SU-DHL-6 (cell line): ENCODE measurements around the gene CEP192.

Experiments used
- H2AFZ ChIP-seq: fragments of 200-600 bp; sonication (generic); 2 replicates; pipeline ENCODE4 v1.6.1; 2014; ENCODE audit warnings: low read depth, mild to moderate bottlenecking, moderate library complexity, mixed read lengths, antibody characterized with exemption, low read length; ENCODE audit not compliant: severe bottlenecking
- H3F3A ChIP-seq: fragments of 200-600 bp; shearing (Covaris generic); 2 replicates; pipeline ENCODE4 v1.6.0; 2016; ENCODE audit warnings: antibody characterized with exemption, mild to moderate bottlenecking; ENCODE audit not compliant: insufficient read depth
- H3K27ac ChIP-seq: fragments of 200-600 bp; sonication (generic); 2 replicates; pipeline ENCODE4 v1.5.1; 2016; ENCODE audit warnings: low read depth, mild to moderate bottlenecking, low read length, moderate library complexity, mixed read lengths
- H3K27me3 ChIP-seq: fragments of 200-600 bp; sonication (generic), shearing (Covaris generic); 2 replicates; pipeline ENCODE4 v1.6.0; 2014; ENCODE audit warnings: mild to moderate bottlenecking, low read length
- H3K36me3 ChIP-seq: fragments of 200-600 bp; sonication (generic); 2 replicates; pipeline ENCODE4 v1.6.1; 2014; ENCODE audit warnings: mild to moderate bottlenecking, low read length, mixed read lengths
- H3K4me2 ChIP-seq: fragments of 300-600, 200-600 bp; shearing (Covaris generic), sonication (generic); 2 replicates; pipeline ENCODE4 v1.6.0; 2014; ENCODE audit warnings: low read length, low read depth, mild to moderate bottlenecking; ENCODE audit not compliant: poor library complexity, severe bottlenecking
- H3K4me3 ChIP-seq: fragments of 200-600 bp; sonication (generic); 2 replicates; pipeline ENCODE4 v1.5.1; 2014; ENCODE audit warnings: antibody characterized with exemption, low read length, mild to moderate bottlenecking, mixed read lengths; ENCODE audit not compliant: insufficient read depth, poor library complexity, severe bottlenecking
- H3K79me2 ChIP-seq: fragments of 200-600 bp; sonication (generic); 2 replicates; pipeline ENCODE4 v1.6.1; 2014; ENCODE audit warnings: mild to moderate bottlenecking, low read length, moderate library complexity; ENCODE audit not compliant: insufficient read depth
- H3K9ac ChIP-seq: fragments of 200-600 bp; sonication (generic); 2 replicates; pipeline ENCODE4 v1.7.0; 2014; ENCODE audit warnings: mild to moderate bottlenecking, low read length
- H3K9me2 ChIP-seq: fragments of 200-600 bp; sonication (generic); replicated peaks from 2 replicates; pipeline ENCODE4 v1.6.1; 2014; ENCODE audit warnings: low read length; ENCODE audit not compliant: insufficient read depth
- H3K9me3 ChIP-seq: fragments of 200-600 bp; sonication (generic); 2 replicates; pipeline ENCODE4 v1.6.1; 2014; ENCODE audit warnings: low read length, mixed read lengths; ENCODE audit not compliant: insufficient read depth
- H4K20me1 ChIP-seq: fragments of 200-600 bp; sonication (generic); 2 replicates; pipeline ENCODE4 v1.6.1; 2014; ENCODE audit warnings: low read depth, mild to moderate bottlenecking, antibody characterized with exemption, low read length, moderate library complexity, mixed read lengths
- CTCF ChIP-seq: fragments of 200-600 bp; sonication (generic); IDR thresholded peaks from one replicate; pipeline ENCODE4 v1.5.1; 2017; ENCODE audit warnings: antibody characterized with exemption, mild to moderate bottlenecking, low read length, moderate library complexity; ENCODE audit not compliant: insufficient read depth, poor library complexity, severe bottlenecking
- EZH2phosphoT487 ChIP-seq: fragments of 200-600 bp; sonication (generic), shearing (Covaris generic); conservative IDR thresholded peaks from 2 replicates; pipeline ENCODE4 v1.6.1; 2018; ENCODE audit warnings: mild to moderate bottlenecking, antibody characterized with exemption, low read length, moderate library complexity, mixed read lengths

The CEP192 gene

GRCh38 chr18:13006531-13007247 is 15.5 kb downstream of the CEP192 start:
- H3K9me3 ChIP-seq = no peaks in the 10 kb centered on the region
- no peak overlapping the region for H3K9ac ChIP-seq
- no peak overlapping the region for H2AFZ ChIP-seq
- H3K4me3 ChIP-seq = no peak overlapping the region
- H3K27ac ChIP-seq = no peak overlapping the region
- H4K20me1 ChIP-seq = no peaks in the 10 kb centered on the region
- peaks cover 26% of the 10 kb centered on the region; the same call in 1 of the 2 replicates for H3K36me3 ChIP-seq
- no peaks in the 10 kb centered on the region for H3K9me2 ChIP-seq
- no peaks in the 10 kb centered on the region for H3F3A ChIP-seq
- H3K27me3 ChIP-seq = no peaks in the 10 kb centered on the region
- TF ChIP-seq CTCF = no peak
- TF ChIP-seq EZH2phosphoT487 = no peak
- no peak overlapping the region for H3K4me2 ChIP-seq
- H3K79me2 ChIP-seq = peaks cover 22% of the 10 kb centered on the region; the same call in 1 of the 2 replicates

- Histone ChIP-seq H3K4me3 (no peak overlapping the region), H3F3A (no peaks in the 10 kb centered on the region), H3K36me3 (peaks cover 22% of the 10 kb centered on the region; the same call in 1 of the 2 replicates), H3K79me2 (peaks cover 22% of the 10 kb centered on the region; the same call in 1 of the 2 replicates), H4K20me1 (no peaks in the 10 kb centered on the region), H2AFZ (no peak overlapping the region), H3K9me3 (no peaks in the 10 kb centered on the region), H3K27me3 (no peaks in the 10 kb centered on the region), H3K27ac (no peak overlapping the region), H3K9ac (no peak overlapping the region), H3K4me2 (no peak overlapping the region), H3K9me2 (no peaks in the 10 kb centered on the region)
- TF ChIP-seq CTCF (no peak), EZH2phosphoT487 (no peak)
Observed at GRCh38 chr18:13007248-13007560, 16.0 kb downstream of the CEP192 start.

- Histone ChIP-seq H3K79me2 (peaks cover 5% of the 10 kb centered on the region; the same call in 1 of the 2 replicates), H3F3A (no peaks in the 10 kb centered on the region), H3K4me3 (no peak overlapping the region), H3K27ac (no peak overlapping the region), H3K9ac (no peak overlapping the region), H3K4me2 (no peak overlapping the region), H3K9me2 (no peaks in the 10 kb centered on the region), H2AFZ (no peak overlapping the region), H4K20me1 (no peaks in the 10 kb centered on the region), H3K27me3 (no peaks in the 10 kb centered on the region), H3K9me3 (no peaks in the 10 kb centered on the region), H3K36me3 (peaks cover 21% of the 10 kb centered on the region; the same call in 1 of the 2 replicates)
- TF ChIP-seq CTCF (no peak), EZH2phosphoT487 (no peak)
Observed at GRCh38 chr18:13011719-13012118, 20.6 kb downstream of the CEP192 start.
